Calu3 (cell line): ENCODE data around the gene LARP4. TPM values are rescaled to one million over a fixed set of nuclear protein-coding genes. Genes with fewer than 3 reads are reported as not detected.

ENCODE experiments used
- Bru-seq: library from RNA; stranded (reverse); fragments of 400-500 nt; gene quantifications from one replicate; lab custom pipeline; 2021; lab: Mats Ljungman, UMichigan
- BruChase-seq, 2 experiments: library from RNA; stranded (reverse); fragments of 400-500 nt; gene quantifications; one replicate each; lab custom pipeline; 2021; lab: Mats Ljungman, UMichigan
- BruUV-seq: library from RNA; stranded (reverse); fragments of 400-500 nt; replicated peaks from 2 replicates; lab custom pipeline; 2021; lab: Mats Ljungman, UMichigan
- CTCF ChIA-PET: fragments of 300-600 bp; sonication (Branson Sonifier 250); formaldehyde crosslinking; loops from one replicate; lab custom pipeline; 2022; ENCODE audit warnings: antibody characterized with exemption; lab: Charles Lee
- DNase-seq: peaks from one replicate; pipeline ENCODE4 v3.0.0; 2022
- H3K27ac Mint-ChIP-seq: one replicate; pipeline ENCODE4 v1.8.0; 2022; ENCODE audit warnings: mixed read lengths; ENCODE audit not compliant: unreplicated experiment
- H3K27me3 Mint-ChIP-seq: one replicate; pipeline ENCODE4 v1.8.0; 2022; ENCODE audit warnings: mixed read lengths; ENCODE audit not compliant: unreplicated experiment
- H3K36me3 Mint-ChIP-seq: one replicate; pipeline ENCODE4 v1.8.0; 2022; ENCODE audit warnings: mild to moderate bottlenecking, moderate library complexity, mixed read lengths; ENCODE audit not compliant: insufficient read depth, unreplicated experiment
- H3K4me1 Mint-ChIP-seq: one replicate; pipeline ENCODE4 v1.8.0; 2022; ENCODE audit warnings: mild to moderate bottlenecking, low read depth, mixed read lengths; ENCODE audit not compliant: unreplicated experiment
- H3K4me3 Mint-ChIP-seq: one replicate; pipeline ENCODE4 v1.8.0; 2022; ENCODE audit warnings: mild to moderate bottlenecking, low read depth, moderate library complexity, mixed read lengths; ENCODE audit not compliant: unreplicated experiment
- H3K9me3 Mint-ChIP-seq: one replicate; pipeline ENCODE4 v1.8.0; 2022; ENCODE audit warnings: low read depth, mixed read lengths; ENCODE audit not compliant: unreplicated experiment
- intact Hi-C: fragments of 100-400 bp; cut with micrococcal nuclease; formaldehyde crosslinking; loops from one replicate; pipeline ENCODE4 v1.10.0; 2022; ENCODE audit not compliant: unreplicated experiment
- long read RNA-seq: library from polyadenylated mRNA; stranded (forward); transcript quantifications from one replicate; pipeline ENCODE4 v2.0.0, GENCODE V29; 2022
- total RNA-seq: library from RNA; stranded (reverse); gene quantifications from 2 replicates; pipeline ENCODE4 v1.2.3, GENCODE V29; 2022
- TF ChIP-seq, protein P1 (sequence below): fragments of 200-600 bp; IDR thresholded peaks from one replicate; pipeline ENCODE4 v1.8.0; 2022; ENCODE audit warnings: antibody characterized with exemption; ENCODE audit not compliant: unreplicated experiment

LARP4 gene
- total RNA-seq, result 57.7 and 67.6 TPM in 2 replicates
- percentile 88 among the genes with signal in this experiment for Bru-seq, nascent RNA
- BruChase-seq, experiment 1, labeled RNA remaining after a 6-hour chase, result percentile 88 among the genes with signal in this experiment
- BruChase-seq, experiment 2, labeled RNA remaining after a 2-hour chase, result percentile 93 among the genes with signal in this experiment
- long read RNA-seq, full-length matches to known transcripts, result 9 of 22 reads
- long read RNA-seq, partial matches to known transcripts, result 2 of 22 reads
- long read RNA-seq, other reads (novel, unspliced or antisense), result 11 of 22 reads

DNA sequence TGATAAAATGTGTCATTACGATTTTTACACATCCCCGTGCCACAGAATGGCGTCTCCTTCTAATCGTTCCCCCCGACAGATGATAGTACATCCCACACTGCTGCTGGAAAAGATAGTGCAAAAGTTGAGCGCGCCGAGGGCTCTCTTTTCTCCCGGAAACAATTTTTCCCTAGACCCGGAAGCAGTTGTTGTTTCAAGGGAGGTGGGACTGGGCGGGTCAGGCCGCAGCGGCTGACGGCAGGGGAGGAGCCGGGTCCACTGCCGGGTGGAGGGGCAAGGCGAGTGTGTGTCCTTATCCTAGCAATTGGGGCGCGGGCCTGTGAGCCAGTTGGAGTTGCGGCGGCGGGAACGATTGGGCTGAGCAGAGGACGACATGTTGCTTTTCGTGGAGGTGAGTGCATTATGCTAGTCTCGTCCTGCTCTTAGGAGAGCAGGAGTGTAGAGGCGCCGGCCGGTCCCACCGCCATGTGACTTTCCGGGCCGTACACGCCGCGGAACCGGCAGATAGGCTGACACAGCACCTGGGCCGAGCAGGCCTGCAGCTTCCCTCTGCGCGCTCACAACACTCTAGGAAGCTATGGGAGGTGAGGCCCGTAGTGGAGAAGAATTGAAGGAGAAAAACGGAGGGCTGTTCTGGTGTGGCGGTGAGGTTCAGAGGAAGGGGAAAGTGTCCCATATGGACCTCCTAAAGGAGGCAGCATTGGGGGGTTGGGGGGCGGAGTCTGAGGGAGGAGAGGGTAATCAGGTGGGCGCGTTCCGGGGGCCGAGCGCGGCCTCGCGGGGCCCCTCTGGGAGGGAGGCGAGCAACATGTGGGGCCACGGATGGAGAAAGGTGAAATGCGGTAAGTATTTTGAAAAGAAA is at the start of gene LARP4:
TSS of gene LARP4 (plus strand) at position 248 of the 862 bp plus-strand sequence. CDS start at position 374, 126 bp downstream.
- H3K36me3 Mint-ChIP-seq, result peaks cover 42% of the 10 kb centered on the region
- H3K9me3 Mint-ChIP-seq, result no peaks in the 10 kb centered on the region
- CTCF ChIA-PET, result interaction anchor here (0.5 kb wide), 1 partner anchor 10 kb away, joined by 3 read pairs; no protein-coding TSS in a partner anchor
- peaks cover 16% of the 10 kb centered on the region for H3K4me1 Mint-ChIP-seq
- peak within 1 kb of the TSS; percentile 94 for H3K4me3 Mint-ChIP-seq
- TF ChIP-seq, protein P1, sequence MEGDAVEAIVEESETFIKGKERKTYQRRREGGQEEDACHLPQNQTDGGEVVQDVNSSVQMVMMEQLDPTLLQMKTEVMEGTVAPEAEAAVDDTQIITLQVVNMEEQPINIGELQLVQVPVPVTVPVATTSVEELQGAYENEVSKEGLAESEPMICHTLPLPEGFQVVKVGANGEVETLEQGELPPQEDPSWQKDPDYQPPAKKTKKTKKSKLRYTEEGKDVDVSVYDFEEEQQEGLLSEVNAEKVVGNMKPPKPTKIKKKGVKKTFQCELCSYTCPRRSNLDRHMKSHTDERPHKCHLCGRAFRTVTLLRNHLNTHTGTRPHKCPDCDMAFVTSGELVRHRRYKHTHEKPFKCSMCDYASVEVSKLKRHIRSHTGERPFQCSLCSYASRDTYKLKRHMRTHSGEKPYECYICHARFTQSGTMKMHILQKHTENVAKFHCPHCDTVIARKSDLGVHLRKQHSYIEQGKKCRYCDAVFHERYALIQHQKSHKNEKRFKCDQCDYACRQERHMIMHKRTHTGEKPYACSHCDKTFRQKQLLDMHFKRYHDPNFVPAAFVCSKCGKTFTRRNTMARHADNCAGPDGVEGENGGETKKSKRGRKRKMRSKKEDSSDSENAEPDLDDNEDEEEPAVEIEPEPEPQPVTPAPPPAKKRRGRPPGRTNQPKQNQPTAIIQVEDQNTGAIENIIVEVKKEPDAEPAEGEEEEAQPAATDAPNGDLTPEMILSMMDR, result no peak
- no peaks in the 10 kb centered on the region for H3K27me3 Mint-ChIP-seq
- BruUV-seq, result no TSS peak
- peak within 1 kb of the TSS; percentile 95 for H3K27ac Mint-ChIP-seq
- intact Hi-C loops, result loop anchor here (5.0 kb wide), 1 partner anchor 74 kb away; no protein-coding TSS in a partner anchor
- DNase-seq, result peak; percentile 90

DNA sequence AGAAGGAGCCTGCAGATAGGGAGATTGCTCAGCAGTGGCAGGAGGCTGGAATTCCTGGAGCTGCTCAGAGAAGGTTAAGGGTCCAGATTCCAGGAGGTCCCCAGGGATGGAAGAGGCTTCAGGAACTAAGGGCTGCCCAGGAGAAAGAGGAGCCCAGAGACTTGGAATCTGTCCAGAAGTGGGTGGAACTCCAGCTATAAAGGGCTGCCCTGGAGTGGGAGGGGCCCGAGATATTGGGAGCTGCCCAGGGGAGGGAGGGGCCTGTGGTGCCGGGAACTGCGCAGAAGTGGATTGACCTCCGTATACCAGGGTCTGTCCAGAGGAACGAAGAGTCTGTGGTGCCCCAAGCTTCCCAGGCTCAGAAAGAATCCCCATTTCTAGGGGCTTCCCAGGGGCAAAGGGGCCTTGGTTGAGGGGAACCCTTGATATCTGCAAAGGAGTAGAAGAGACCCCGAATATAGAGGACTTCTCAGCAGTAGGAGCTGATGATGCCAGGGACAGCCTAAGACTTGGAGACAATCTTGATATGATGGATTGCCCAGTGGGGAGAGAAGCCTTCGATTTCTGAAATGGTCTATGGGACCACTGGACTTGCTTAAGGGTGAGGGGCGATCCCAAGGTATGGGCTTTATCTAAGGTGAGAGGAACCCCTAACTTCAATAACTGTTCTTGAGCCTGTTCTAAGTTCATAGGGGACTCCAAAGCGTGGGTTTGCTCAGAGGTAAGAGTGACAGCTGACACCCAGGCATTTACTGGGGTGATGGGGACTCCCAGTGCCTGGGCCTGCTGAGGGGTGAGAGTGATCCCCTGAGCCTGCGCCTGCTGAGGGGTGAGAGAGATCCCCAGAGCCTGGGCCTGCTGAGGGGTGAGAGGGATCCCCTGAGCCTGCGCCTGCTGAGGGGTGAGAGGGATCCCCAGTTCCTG is 49.3 kb upstream of the LARP4 start:
- H3K4me1 Mint-ChIP-seq, result no peaks in the 10 kb centered on the region
- no peak overlapping the region for H3K4me3 Mint-ChIP-seq
- no peak for DNase-seq
- no peaks in the 10 kb centered on the region for H3K36me3 Mint-ChIP-seq
- H3K27ac Mint-ChIP-seq, result no peak overlapping the region
- no TSS peak for BruUV-seq
- CTCF ChIA-PET, result no interaction called here
- TF ChIP-seq, protein P1, result no peak
- H3K27me3 Mint-ChIP-seq, result no peaks in the 10 kb centered on the region
- H3K9me3 Mint-ChIP-seq, result no peaks in the 10 kb centered on the region
- intact Hi-C loops, result no loop called here

DNA sequence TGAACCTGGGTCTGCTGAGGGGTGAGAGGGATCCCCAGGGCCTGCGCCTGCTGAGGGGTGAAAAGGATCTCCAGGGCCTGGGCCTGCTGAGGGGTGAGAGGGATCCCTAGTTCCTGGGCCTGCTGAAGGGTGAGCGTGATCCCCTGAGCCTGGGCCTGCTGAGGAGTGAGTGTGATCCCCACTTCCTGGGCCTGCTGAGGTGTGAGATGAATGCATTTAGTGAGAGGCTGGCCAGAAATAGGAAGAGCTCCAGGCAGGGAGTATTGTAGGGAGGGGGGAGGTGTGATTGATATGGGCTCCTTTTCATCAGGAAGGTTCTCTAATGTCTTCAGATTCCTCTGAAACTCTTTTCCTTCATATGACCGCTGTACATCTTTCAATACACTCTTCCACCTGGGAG is 47.3 kb upstream of the LARP4 start:
- H3K27me3 Mint-ChIP-seq, result no peaks in the 10 kb centered on the region
- BruUV-seq, result no TSS peak
- no peak overlapping the region for H3K4me3 Mint-ChIP-seq
- intact Hi-C loops, result no loop called here
- H3K4me1 Mint-ChIP-seq, result no peaks in the 10 kb centered on the region
- no peaks in the 10 kb centered on the region for H3K36me3 Mint-ChIP-seq
- no peaks in the 10 kb centered on the region for H3K9me3 Mint-ChIP-seq
- DNase-seq, result no peak
- H3K27ac Mint-ChIP-seq, result no peak overlapping the region
- TF ChIP-seq, protein P1, result no peak
- CTCF ChIA-PET, result interaction anchor here (0.9 kb wide), 1 partner anchor 17 kb away, joined by 4 read pairs; no protein-coding TSS in a partner anchor
